HFF-Myc (cell line): Measurements from ENCODE around the gene OVAAL.
"Not testable (repeated sequence)": the region's sequence is repeated elsewhere in the genome, so short reads cannot be mapped to it uniquely, and the experiment has no call there.

Experiments used
- DNase-seq: peaks from one replicate; pipeline ENCODE4 v3.0.0-alpha.2; 2011; ENCODE audit warnings: low read depth; ENCODE audit errors: extremely low read depth
- H3K4me3 ChIP-seq: replicated peaks from 2 replicates; pipeline ENCODE4 v1.5.1; 2011; ENCODE audit warnings: low read depth, mild to moderate bottlenecking, control low read depth, low read length
- TF ChIP-seq, protein P1 (sequence below): IDR thresholded peaks from 2 replicates; pipeline ENCODE4 v1.5.1; 2012; ENCODE audit warnings: mild to moderate bottlenecking, low read depth, low read length, control low read depth; ENCODE audit errors: missing control alignments

Gene OVAAL

DNA sequence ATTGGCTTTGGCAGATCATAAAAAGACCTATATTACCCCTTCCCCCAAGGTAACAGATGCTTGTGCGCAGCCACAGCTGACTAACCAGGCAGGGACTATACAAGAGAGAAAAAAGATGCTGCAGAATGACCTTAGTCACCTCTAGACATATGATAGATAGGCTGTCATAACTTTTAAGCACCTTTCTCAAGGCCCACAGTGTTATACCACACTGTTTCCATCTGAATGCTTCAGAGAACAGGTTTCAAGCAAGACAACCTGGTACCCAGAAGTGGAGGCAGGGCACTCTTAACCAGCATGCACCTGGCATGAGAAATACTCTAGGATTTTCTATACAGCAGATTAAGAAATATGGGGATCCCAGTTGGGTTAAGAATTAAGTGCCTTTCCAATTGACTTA is 12.8 kb upstream of the OVAAL start:
- no peak overlapping the region for H3K4me3 ChIP-seq
- TF ChIP-seq, protein P1, sequence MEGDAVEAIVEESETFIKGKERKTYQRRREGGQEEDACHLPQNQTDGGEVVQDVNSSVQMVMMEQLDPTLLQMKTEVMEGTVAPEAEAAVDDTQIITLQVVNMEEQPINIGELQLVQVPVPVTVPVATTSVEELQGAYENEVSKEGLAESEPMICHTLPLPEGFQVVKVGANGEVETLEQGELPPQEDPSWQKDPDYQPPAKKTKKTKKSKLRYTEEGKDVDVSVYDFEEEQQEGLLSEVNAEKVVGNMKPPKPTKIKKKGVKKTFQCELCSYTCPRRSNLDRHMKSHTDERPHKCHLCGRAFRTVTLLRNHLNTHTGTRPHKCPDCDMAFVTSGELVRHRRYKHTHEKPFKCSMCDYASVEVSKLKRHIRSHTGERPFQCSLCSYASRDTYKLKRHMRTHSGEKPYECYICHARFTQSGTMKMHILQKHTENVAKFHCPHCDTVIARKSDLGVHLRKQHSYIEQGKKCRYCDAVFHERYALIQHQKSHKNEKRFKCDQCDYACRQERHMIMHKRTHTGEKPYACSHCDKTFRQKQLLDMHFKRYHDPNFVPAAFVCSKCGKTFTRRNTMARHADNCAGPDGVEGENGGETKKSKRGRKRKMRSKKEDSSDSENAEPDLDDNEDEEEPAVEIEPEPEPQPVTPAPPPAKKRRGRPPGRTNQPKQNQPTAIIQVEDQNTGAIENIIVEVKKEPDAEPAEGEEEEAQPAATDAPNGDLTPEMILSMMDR, result no peak
- DNase-seq, result no peak

DNA sequence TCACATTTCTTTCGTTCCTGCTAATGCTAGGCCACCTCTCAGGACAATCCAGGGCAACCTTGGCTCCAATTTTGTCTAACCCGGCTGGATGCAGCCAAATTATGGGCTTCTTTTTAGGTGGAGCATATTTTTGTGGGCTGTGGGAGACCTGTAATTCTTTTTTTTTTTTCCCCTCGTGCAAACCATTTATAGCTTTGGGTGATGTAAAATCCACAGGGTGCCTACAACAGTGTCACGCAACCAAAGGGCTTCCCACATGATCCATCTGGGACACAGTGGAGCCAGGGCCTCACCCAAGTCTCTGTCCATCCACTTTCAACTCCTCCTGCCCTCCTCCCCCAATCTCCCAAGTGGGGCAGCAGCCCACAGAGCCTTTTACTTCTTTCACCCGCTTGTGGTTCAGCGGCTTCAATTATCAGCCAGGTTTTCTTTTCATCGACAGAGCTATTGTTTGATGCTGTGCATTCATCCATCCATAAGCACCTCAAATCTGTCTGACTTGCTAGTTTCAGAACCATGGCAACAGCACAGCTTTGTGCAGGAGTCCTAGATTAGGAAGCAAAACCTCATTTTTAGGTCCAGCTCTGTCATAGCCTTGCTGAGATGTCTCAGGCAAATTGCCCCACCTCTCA is 10.0 kb upstream of the OVAAL start:
- no peak overlapping the region for H3K4me3 ChIP-seq
- TF ChIP-seq, protein P1, result no peak
- DNase-seq, result no peak

DNA sequence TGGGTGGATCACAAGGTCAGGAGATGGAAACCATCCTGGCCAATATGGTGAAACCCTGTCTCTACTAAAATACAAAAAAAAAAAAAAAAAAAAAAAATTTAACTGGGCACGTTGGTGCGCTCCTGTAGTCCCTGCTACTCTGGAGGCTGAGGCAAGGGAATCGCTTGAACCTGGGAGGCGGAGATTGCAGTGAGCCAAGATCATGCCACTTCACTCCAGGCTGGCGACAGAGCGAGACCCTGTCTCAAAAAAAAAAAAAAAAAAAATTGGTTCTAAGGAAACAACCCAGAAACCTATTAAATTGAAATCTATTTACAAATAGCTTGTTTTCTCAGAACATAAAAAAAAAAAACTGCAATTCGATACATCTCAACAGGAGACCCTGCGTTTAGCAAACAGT is 9.0 kb upstream of the OVAAL start:
- H3K4me3 ChIP-seq, DNase-seq: not testable (repeated sequence)

DNA sequence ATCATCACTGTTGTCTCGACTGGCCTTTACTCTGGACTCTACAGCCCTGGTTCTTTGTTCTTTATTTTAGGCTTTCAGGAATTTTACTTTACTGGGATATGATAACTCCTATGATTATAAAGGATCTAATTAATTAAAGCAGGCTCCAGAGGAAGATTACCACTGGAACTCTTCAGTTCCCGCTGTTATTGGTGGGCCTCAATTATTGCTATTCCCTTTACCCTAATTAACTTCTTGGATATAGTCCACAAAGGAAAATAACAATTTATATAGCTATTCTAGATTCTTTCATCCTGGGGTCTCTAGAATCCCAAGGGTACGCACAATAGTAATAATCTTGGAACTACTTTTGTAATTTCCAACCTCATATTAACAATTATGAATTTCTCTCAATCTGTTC is 8.5 kb upstream of the OVAAL start:
- DNase-seq, result no peak
- H3K4me3 ChIP-seq, result no peak overlapping the region
- TF ChIP-seq, protein P1, result no peak

DNA sequence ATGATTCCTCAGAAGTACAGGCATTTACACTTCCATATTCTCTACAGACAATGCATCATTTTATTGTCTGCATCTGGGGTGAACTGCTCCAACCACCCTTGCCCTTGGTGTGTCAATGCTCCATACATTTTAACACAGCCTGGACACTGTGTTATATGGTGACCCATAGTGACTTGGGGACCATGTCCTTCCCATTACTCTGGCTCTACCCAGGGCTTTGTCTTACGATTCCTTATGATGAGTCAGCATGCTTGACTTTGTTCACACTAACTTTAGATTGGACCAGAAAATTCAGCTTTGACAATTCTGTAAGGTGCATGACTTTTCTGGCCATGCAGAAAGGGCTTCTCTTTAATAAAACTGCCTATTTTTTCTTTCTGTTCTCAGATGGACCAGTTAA is 6.8 kb upstream of the OVAAL start:
- TF ChIP-seq, protein P1, result no peak
- no peak overlapping the region for H3K4me3 ChIP-seq
- DNase-seq, result no peak

DNA sequence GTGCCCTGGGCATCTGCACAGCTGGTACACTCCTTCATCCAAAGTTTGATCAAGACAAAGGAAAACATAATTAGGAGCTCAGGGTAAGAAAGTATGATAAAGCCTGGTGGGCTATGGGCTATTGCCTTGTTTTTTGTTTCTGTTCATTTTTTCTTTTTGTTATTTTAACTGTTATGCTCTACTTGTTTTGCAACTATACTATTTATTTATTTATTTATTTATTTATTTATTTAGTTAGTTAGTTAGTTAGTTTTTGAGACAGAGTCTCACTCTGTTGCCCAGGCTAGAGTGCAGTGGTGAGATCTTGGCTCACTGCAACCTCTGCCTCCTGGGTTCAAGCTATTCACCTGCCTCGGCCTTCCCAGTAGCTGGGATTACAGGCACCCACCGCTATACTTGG is 5.7 kb upstream of the OVAAL start:
- not testable (repeated sequence) for DNase-seq, H3K4me3 ChIP-seq

DNA sequence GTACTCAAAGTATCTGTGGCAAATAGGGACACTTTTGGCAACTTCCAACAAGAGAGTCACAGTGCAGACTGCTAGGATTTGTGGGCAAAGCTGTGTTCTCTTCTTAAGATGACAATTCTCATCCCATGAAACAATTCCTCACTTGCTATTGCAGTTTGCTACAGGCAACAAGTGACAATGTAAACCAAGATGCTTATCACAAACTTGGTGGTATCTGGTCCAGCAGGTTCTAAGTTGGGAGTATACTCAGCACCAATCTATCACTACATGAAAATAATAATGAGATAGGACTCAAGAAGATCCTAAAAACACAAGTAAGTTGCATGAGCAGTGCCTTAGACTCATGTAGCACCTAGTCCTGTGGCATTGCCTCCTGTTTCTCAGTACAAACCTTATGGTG is 3.4 kb upstream of the OVAAL start:
- no peak for DNase-seq
- no peak overlapping the region for H3K4me3 ChIP-seq
- TF ChIP-seq, protein P1, result no peak

DNA sequence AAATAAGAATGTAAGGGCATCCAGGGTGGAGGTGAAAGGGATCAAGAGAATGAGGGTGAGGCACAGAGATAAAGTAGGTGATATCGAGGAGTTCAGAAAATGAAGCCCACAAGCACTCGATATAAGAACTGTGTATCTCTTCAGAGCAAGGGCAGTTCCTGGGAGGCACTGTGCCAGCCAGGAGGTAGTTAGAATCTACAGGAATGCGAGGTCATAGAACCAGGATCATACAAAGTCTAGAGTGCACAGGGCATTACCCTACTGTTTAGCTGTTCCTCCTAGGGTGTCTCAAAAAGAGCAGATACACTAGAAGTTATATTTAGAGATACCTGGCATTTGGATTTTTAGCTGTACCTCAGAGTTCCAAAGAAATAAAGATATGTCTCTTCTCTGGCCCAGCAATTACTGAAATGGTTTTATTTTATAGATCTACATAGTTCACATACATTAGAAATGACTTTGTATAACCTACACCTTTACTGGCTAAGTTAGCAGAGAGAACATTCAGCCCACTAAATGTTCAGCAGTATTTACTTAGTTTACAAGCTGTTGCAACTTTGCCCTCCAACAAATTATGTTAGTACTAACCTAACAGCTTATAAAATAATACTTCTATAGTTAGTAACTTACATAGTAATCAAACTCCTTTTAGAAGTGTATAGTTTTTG is 1.6 kb downstream of the OVAAL start:
- H3K4me3 ChIP-seq, result no peak overlapping the region
- TF ChIP-seq, protein P1, result no peak
- DNase-seq, result no peak
